Measurements from ENCODE around the gene CDC73.

The CDC73 gene

DNA sequence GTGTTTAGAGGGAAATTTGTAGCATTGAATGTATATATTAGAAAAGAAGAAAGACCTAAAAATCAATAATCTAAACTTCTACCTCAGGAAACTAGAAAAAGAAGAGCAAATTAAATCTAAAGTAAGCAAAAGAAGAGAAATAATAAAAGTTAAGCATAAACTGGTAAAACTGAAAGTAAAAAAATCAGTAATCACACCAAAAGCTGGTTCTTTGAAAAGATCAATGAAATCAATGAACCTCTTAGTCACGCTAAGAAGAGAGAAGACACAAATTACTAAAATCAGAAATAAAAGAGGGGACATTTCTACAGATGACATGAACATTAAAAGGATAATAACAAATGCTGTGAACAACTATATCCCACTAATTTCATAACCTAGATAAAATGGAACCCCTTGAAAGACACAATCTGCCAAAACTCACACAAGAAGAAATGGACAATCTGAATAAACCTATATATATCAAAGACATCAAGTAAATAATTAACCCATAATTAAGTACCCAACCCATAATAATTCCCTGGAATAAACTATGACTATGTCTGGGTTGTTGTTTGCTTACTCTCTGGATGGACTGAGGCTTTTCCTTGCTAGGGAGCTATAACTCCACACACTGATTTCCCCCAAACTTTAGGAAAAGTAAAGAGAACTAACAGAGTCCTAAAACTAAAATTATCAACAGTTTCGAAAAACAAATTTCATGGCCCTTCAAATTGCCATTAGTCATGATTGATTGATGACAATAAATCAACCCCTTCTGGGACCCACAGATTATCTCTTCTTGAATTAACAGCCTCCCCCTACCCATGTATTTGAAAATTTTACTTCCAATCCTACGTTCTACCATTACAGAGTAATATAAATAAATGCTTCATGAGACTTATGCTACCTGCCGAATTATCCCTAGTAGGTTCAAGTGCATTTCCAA is 2.8 kb upstream of the CDC73 start:
- H3K9me2 ChIP-seq (replicated peaks; ENCODE audit: control insufficient read depth, low read length), result no peaks in the 10 kb centered on the region
- H3K4me2 ChIP-seq (ENCODE audit: low read length), result no peak overlapping the region
- H3F3A ChIP-seq (ENCODE audit: control insufficient read depth, insufficient read depth), result peaks cover 6% of the 10 kb centered on the region
- no peak overlapping the region for H3K27ac ChIP-seq (ENCODE audit: low read depth, low read length)
- H3K9me3 ChIP-seq (ENCODE audit: control insufficient read depth, insufficient read depth, low read length), result no peaks in the 10 kb centered on the region
- 0 out of 2 replicates have a peak, but pooled peaks cover 9% of the 10 kb centered on the region for H4K20me1 ChIP-seq (ENCODE audit: control insufficient read depth, insufficient read depth, low read depth, low read length)
- H3K27me3 ChIP-seq (ENCODE audit: control insufficient read depth, low read length), result no peaks in the 10 kb centered on the region
- no peak overlapping the region for H3K4me3 ChIP-seq (ENCODE audit: low read length)
- H3K4me1 ChIP-seq (ENCODE audit: control insufficient read depth, low read length), result peaks cover 20% of the 10 kb centered on the region
- peaks cover 5% of the 10 kb centered on the region; the same call in 1 of the 2 replicates for H3K36me3 ChIP-seq (ENCODE audit: control insufficient read depth, low read length)
- H3K79me2 ChIP-seq (ENCODE audit: control insufficient read depth, low read length), result peaks cover 18% of the 10 kb centered on the region
- TF ChIP-seq, protein P1, sequence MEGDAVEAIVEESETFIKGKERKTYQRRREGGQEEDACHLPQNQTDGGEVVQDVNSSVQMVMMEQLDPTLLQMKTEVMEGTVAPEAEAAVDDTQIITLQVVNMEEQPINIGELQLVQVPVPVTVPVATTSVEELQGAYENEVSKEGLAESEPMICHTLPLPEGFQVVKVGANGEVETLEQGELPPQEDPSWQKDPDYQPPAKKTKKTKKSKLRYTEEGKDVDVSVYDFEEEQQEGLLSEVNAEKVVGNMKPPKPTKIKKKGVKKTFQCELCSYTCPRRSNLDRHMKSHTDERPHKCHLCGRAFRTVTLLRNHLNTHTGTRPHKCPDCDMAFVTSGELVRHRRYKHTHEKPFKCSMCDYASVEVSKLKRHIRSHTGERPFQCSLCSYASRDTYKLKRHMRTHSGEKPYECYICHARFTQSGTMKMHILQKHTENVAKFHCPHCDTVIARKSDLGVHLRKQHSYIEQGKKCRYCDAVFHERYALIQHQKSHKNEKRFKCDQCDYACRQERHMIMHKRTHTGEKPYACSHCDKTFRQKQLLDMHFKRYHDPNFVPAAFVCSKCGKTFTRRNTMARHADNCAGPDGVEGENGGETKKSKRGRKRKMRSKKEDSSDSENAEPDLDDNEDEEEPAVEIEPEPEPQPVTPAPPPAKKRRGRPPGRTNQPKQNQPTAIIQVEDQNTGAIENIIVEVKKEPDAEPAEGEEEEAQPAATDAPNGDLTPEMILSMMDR (IDR thresholded peaks at IDR 0.05; ENCODE audit: low read depth, low read length, poor library complexity, severe bottlenecking), result no peak
- no peak for TF ChIP-seq EZH2phosphoT487 (IDR thresholded peaks at IDR 0.05; ENCODE audit: borderline replicate concordance, low read length)

GRCh38 chr1:193120604-193121166 is 1.1 kb upstream of the CDC73 start:
- TF ChIP-seq, protein P1 (IDR thresholded peaks at IDR 0.05; ENCODE audit: low read depth, low read length, poor library complexity, severe bottlenecking), result no peak
- no peak for TF ChIP-seq EZH2phosphoT487 (IDR thresholded peaks at IDR 0.05; ENCODE audit: borderline replicate concordance, low read length)
- Histone ChIP-seq H3K4me3 (ENCODE audit: low read length) (peak overlapping the region; percentile 76), H3K27me3 (ENCODE audit: control insufficient read depth, low read length) (no peaks in the 10 kb centered on the region), H3K79me2 (ENCODE audit: control insufficient read depth, low read length) (peaks cover 34% of the 10 kb centered on the region), H3K9me3 (ENCODE audit: control insufficient read depth, insufficient read depth, low read length) (no peaks in the 10 kb centered on the region), H3K4me2 (ENCODE audit: low read length) (peak overlapping the region; percentile 60), H3K9me2 (replicated peaks; ENCODE audit: control insufficient read depth, low read length) (no peaks in the 10 kb centered on the region), H3K4me1 (ENCODE audit: control insufficient read depth, low read length) (peaks cover 26% of the 10 kb centered on the region), H3K36me3 (ENCODE audit: control insufficient read depth, low read length) (peaks cover 15% of the 10 kb centered on the region), H4K20me1 (ENCODE audit: control insufficient read depth, insufficient read depth, low read depth, low read length) (0 out of 2 replicates have a peak, but pooled peaks cover 9% of the 10 kb centered on the region), H3K27ac (ENCODE audit: low read depth, low read length) (no peak overlapping the region), H3F3A (ENCODE audit: control insufficient read depth, insufficient read depth) (peaks cover 6% of the 10 kb centered on the region)

DNA sequence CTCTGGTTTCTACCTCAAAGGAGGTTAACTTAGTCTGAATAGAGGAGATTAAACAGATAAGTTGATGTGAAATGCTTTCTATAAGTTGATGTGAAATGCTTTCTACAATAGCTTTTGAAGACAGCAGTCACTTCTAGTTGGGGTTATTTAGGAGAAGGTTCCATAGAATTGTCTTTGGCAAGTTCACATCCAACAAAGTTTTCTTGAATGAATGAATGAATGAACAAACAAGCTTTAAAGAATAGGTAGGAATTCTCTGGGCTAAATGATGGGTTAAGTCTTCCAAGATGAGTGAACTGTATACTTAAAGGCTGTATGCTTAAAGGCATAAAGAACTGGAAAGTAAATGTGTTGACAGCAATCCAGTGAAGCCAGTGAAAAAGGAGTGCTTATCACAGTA is 1.9 kb downstream of the CDC73 start:
- H3K79me2 ChIP-seq (ENCODE audit: control insufficient read depth, low read length), result peaks cover 61% of the 10 kb centered on the region

More for the DNA sequence above, 1.9 kb downstream of the CDC73 start:
- Histone ChIP-seq H3K36me3 (ENCODE audit: control insufficient read depth, low read length) (peaks cover 34% of the 10 kb centered on the region), H3K27me3 (ENCODE audit: control insufficient read depth, low read length) (no peaks in the 10 kb centered on the region), H3F3A (ENCODE audit: control insufficient read depth, insufficient read depth) (peaks cover 6% of the 10 kb centered on the region), H3K4me3 (ENCODE audit: low read length) (peak overlapping the region; percentile 76), H3K4me1 (ENCODE audit: control insufficient read depth, low read length) (peaks cover 26% of the 10 kb centered on the region), H3K27ac (ENCODE audit: low read depth, low read length) (no peak overlapping the region), H3K9me3 (ENCODE audit: control insufficient read depth, insufficient read depth, low read length) (no peaks in the 10 kb centered on the region), H3K4me2 (ENCODE audit: low read length) (peak overlapping the region; percentile 58), H3K9me2 (replicated peaks; ENCODE audit: control insufficient read depth, low read length) (no peaks in the 10 kb centered on the region), H4K20me1 (ENCODE audit: control insufficient read depth, insufficient read depth, low read depth, low read length) (0 out of 2 replicates have a peak, but pooled peaks cover 9% of the 10 kb centered on the region)
- TF ChIP-seq EZH2phosphoT487 (IDR thresholded peaks at IDR 0.05; ENCODE audit: borderline replicate concordance, low read length), result no peak
- TF ChIP-seq, protein P1 (IDR thresholded peaks at IDR 0.05; ENCODE audit: low read depth, low read length, poor library complexity, severe bottlenecking), result no peak
